ENCODE measurements around the gene KIF1A. TPM values are rescaled to one million over a fixed set of nuclear protein-coding genes. Genes with fewer than 3 reads are reported as not detected.

KIF1A gene
- total RNA-seq, 1 donor: not detected

DNA sequence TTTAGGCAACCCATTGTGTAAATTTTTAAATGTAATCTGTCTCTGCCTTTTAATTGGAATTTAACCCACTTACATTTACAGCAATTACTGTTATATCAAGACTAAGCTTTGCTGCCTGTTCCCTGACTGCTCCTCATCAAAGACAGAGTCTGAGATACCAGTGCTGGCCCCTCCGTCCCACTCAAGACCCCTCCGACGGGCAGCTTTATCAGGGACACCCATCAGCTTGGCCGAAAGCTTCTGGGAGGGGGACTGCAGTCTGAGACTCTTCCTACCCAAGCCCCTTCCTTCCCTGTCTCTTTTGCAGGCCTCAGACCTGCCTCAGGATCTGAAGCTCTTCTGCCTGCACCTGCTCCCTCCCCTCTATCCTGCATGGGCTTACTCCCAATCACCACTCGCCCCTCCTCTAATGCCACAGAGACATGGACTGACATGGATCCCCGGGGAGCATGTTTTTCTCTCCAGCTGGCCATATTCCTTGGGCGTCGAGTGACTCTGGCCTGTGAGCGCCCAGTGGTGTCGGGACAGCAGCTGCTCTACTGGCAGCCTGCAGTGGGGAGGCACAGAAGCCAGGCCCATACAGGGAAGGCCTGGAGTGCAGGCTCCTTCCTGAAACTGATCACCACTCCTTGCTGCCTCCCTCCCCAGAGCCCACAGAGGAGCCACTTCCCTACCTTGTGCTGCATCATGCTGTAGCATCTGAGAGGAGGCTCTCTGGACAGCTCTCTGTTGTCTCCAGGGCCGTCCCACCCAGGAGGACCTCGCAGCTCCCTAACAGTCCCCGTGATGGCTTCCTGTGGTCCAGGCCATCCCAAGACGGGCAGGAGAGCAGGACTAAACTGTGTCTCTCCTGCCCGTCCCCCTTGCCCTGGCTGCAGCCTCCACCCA lies 3.7 kb upstream of the KIF1A start:
- DNase-seq (ENCODE audit: insufficient read length, low spot score, missing footprints): peak; percentile 81
- H3K4me1 ChIP-seq (ENCODE audit: insufficient read depth, low read length): no peaks in the 10 kb centered on the region
- H3K9me3 ChIP-seq (ENCODE audit: low read depth, low read length): no peaks in the 10 kb centered on the region
- no peak overlapping the region for H2AFZ ChIP-seq (ENCODE audit: low read length)
- H3K27ac ChIP-seq (ENCODE audit: low read depth, low read length): no peak overlapping the region
- no peak overlapping the region for H3K4me2 ChIP-seq (ENCODE audit: insufficient read depth, low read length)
- peaks cover 80% of the 10 kb centered on the region for H3K27me3 ChIP-seq (ENCODE audit: insufficient read depth, low read length)
- no peaks in the 10 kb centered on the region for H4K20me1 ChIP-seq (ENCODE audit: insufficient read depth, low read length)
- TF ChIP-seq, protein P1, sequence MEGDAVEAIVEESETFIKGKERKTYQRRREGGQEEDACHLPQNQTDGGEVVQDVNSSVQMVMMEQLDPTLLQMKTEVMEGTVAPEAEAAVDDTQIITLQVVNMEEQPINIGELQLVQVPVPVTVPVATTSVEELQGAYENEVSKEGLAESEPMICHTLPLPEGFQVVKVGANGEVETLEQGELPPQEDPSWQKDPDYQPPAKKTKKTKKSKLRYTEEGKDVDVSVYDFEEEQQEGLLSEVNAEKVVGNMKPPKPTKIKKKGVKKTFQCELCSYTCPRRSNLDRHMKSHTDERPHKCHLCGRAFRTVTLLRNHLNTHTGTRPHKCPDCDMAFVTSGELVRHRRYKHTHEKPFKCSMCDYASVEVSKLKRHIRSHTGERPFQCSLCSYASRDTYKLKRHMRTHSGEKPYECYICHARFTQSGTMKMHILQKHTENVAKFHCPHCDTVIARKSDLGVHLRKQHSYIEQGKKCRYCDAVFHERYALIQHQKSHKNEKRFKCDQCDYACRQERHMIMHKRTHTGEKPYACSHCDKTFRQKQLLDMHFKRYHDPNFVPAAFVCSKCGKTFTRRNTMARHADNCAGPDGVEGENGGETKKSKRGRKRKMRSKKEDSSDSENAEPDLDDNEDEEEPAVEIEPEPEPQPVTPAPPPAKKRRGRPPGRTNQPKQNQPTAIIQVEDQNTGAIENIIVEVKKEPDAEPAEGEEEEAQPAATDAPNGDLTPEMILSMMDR (IDR thresholded peaks at IDR 0.05; ENCODE audit: extremely low read depth, low read depth, low read length): no peak
- H3K4me3 ChIP-seq (ENCODE audit: insufficient read depth, low read length): no peak overlapping the region
- H3K36me3 ChIP-seq (ENCODE audit: insufficient read depth, low read length): no peaks in the 10 kb centered on the region
- no peaks in the 10 kb centered on the region for H3K79me2 ChIP-seq (ENCODE audit: insufficient read depth, low read length)

DNA sequence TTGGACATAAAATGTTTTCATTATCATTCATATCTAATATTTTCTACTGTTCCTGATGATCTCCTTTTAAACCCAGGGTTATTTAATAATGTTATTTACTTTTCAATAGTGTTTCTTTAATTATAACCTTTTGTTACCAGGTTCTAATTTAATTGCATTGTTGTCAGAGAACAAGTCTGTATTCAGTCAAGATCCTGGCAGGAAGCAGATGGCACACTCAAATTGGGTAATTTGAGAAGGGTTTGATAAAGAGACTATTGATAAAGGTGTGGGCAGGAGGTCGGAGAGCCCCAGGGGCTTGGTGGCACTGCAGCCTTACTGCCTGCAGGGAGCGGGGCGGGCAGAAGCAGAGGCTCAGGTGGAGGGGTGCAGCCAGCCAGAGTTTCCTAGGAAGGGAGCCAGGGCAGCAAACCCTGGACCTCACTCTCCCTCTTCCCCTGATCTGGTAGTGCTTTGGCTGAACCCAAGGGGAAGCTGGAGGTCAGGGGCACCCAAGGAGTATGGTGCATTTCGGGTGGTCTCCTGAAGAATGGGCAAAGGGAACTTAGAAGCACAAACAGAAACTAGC lies 2.3 kb upstream of the KIF1A start:
- Histone ChIP-seq H3K27me3 (ENCODE audit: insufficient read depth, low read length) (peaks cover 76% of the 10 kb centered on the region), H4K20me1 (ENCODE audit: insufficient read depth, low read length) (no peaks in the 10 kb centered on the region), H2AFZ (ENCODE audit: low read length) (no peak overlapping the region), H3K36me3 (ENCODE audit: insufficient read depth, low read length) (no peaks in the 10 kb centered on the region), H3K4me2 (ENCODE audit: insufficient read depth, low read length) (no peak overlapping the region), H3K9me3 (ENCODE audit: low read depth, low read length) (no peaks in the 10 kb centered on the region), H3K27ac (ENCODE audit: low read depth, low read length) (no peak overlapping the region), H3K79me2 (ENCODE audit: insufficient read depth, low read length) (no peaks in the 10 kb centered on the region), H3K4me3 (ENCODE audit: insufficient read depth, low read length) (no peak overlapping the region), H3K4me1 (ENCODE audit: insufficient read depth, low read length) (no peaks in the 10 kb centered on the region)
- peak; percentile 71 for DNase-seq (ENCODE audit: insufficient read length, low spot score, missing footprints)
- TF ChIP-seq, protein P1 (IDR thresholded peaks at IDR 0.05; ENCODE audit: extremely low read depth, low read depth, low read length): no peak

DNA sequence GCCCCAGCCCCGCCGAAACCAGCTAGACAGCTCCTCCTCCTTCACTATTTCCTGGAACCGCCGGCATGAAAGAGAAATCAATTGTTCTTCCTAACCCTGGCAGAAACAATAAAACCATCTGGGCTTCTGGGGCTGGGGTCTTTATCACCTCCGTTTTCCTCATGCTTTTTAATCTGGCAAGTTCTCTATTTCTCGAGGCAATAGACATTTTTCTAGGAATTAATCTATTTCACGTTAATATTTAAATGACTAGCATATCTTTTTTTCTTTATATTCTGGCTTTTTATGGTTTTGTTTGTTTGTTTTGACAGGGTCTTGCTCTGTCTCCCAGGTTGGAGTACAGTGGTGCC lies 1.4 kb upstream of the KIF1A start:
- H3K4me1 ChIP-seq (ENCODE audit: insufficient read depth, low read length): no peaks in the 10 kb centered on the region
- H3K4me3 ChIP-seq (ENCODE audit: insufficient read depth, low read length): no peak overlapping the region
- TF ChIP-seq, protein P1 (IDR thresholded peaks at IDR 0.05; ENCODE audit: extremely low read depth, low read depth, low read length): no peak
- no peaks in the 10 kb centered on the region for H4K20me1 ChIP-seq (ENCODE audit: insufficient read depth, low read length)
- H3K9me3 ChIP-seq (ENCODE audit: low read depth, low read length): no peaks in the 10 kb centered on the region
- H3K36me3 ChIP-seq (ENCODE audit: insufficient read depth, low read length): no peaks in the 10 kb centered on the region
- no peak overlapping the region for H3K27ac ChIP-seq (ENCODE audit: low read depth, low read length)
- DNase-seq (ENCODE audit: insufficient read length, low spot score, missing footprints): peak; percentile 17
- peaks cover 66% of the 10 kb centered on the region for H3K27me3 ChIP-seq (ENCODE audit: insufficient read depth, low read length)
- H3K4me2 ChIP-seq (ENCODE audit: insufficient read depth, low read length): no peak overlapping the region
- H3K79me2 ChIP-seq (ENCODE audit: insufficient read depth, low read length): no peaks in the 10 kb centered on the region
- H2AFZ ChIP-seq (ENCODE audit: low read length): no peak overlapping the region

Measured in osteoblast (primary cell).